ENCODE measurements around the gene GAS2L1.

GRCh38 chr22:29328566-29329500, 22.4 kb downstream of the GAS2L1 start:
- TF ChIP-seq EZH2phosphoT487 (conservative IDR thresholded peaks at IDR 0.05; ENCODE audit: low read length): no peak
- no peak for TF ChIP-seq CTCF (IDR thresholded peaks at IDR 0.05; ENCODE audit: insufficient read depth, low read length, poor library complexity, severe bottlenecking)

All from SU-DHL-6 (cell line).